GM21717 (cell line): ENCODE measurements around the gene CRADD.
"Not testable (repeated sequence)": the region's sequence is repeated elsewhere in the genome, so short reads cannot be mapped to it uniquely, and the experiment has no call there.

ENCODE experiments used
- ATAC-seq: cut with Tn5 transposase; IDR thresholded peaks from one replicate; pipeline ENCODE4 v1.9.1; 2021; ENCODE audit warnings: mild to moderate bottlenecking, moderate library complexity; ENCODE audit not compliant: unreplicated experiment

The CRADD gene

DNA sequence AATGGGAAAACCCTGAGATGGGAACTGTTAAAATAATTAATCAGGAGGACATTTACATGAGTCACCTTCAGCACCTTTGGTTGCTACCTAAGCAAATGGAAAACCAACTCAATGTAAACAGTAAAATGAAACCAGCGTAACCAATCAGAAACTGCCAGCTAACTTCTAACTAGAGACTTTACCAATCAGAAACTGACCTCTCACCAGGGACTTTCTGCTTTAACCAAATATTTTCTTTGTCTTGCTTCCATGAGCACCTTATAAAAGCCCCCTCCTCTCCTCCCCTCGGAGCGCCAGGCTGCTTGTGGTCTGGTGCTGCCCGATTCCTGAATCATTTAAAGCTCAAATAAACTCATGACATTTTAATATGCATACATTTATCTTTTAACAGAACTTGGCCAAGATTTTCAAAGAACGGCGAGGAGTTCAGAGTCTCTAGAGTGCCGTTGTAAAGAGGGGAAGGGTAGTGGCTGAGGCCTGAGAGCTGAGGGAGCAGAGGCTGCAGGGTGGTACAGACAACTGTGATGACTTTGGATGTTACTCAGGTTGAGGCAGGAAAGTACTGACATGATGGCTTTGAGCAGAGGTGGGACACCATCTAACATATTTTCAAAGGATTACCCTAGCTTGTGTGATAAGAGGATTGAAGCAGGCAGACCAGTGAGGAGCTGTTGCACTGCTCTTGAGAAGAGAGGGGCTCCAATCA lies 183.6 kb downstream of the CRADD start:
- no peak for ATAC-seq

DNA sequence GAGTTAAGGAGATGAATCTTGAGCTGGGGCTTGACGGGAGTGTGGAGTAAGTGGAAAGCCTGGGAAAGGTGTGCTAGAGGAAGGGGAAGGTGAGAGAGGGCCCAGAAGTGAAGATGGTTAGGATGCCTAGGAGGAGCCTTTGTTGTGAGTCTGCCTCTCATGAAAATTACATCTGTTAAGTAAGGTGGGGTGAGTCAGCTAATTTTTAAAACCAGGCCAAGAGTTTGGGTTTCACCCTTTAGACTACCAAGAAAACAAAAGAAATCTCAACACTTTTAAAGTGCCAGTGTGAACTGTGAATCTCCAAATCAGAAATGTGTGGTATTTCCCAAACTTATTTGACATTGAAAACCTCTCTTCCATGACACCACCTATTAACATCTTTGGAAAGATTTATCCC lies 185.2 kb downstream of the CRADD start:
- no peak for ATAC-seq

DNA sequence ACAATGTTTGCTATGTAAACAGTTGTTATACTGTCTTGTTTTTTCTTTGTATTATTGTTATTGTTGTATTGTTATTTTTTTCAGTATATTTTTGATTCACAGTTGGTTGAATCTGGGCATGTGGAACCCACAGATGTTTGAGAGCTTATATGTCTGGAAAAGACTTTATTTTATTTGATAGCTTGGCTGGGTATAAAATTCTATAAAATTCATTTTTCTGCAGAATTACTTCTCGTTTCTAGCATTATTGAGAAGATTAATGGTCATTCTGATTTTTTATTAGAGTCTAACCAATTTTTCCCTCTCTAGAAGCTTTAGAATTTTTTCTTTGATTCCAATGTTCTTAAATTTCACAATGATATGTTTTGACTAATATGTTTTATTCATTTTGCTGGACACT lies 188.6 kb downstream of the CRADD start:
- ATAC-seq, result no peak

DNA sequence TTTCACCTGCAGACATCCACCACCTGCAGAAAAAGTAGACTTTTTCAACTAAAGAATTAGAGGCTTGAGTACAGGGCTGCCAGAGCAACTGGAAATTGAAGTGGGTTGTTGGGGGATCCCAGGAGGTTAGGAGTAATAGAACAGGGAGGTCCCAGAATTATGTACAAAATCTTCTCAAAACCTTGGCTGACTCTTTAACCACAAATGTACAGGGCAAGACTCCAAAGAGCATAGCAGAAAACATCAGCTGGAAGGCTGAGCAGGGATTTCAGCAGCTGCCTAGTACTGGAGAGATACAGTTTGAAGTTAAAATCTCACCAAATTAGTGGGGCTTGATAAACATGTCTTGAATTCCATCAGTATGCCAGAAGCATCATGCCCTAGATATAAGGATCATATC lies 191.6 kb downstream of the CRADD start:
- no peak for ATAC-seq

DNA sequence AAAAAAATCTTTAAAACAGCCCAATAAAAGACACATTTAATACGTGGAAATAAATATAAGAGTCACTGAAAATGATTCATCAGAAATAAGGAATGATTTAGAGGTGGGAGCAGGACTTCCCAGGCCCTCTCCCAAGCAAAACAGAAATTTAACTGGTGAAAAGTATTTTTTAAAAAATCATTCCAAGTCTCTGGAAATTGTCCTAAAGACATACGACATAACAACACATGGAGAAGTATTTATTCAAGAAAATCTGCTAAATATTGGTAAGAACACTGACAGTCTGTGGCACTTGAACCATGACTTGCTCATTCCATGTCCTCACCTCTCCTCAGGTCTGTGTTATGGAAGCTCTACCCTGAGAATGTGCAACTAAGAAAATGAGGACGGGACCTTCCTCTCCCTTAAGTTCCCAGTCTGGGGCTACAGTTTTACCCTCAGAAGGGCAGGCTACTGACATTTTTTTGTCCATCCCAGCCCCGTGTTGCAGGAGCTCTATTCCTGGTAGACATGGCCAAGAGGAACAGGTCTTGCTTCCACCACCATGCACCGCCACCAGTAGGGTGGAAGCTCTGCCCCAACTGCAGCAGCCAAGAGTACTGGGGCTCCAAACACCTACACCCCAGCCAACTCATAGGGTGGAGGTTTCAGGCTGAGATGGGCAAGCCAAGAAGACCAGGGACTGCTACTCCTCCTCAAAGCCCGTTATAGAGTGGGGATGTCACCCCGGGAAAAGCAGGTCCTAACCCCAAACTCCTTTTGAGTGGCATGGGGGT lies 193.0 kb downstream of the CRADD start:
- ATAC-seq, result no peak

DNA sequence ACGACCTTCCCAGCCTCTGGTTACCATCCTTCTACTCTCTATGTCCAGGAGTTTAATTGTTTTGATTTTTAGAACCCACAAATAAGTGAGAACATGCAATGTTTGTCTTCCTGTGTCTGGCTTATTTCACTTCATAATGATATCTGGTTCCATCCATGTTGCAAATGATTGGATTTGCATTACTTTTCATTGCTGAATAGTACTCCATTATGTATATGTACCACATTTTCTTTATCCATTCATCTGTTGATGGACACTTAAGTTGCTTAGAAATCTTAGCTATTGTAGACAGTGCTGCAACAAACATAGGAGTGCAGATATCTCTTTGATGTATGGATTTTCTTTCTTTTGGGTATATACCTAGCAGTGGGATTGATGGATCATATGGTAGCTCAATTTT lies 194.4 kb downstream of the CRADD start:
- not testable (repeated sequence) for ATAC-seq

DNA sequence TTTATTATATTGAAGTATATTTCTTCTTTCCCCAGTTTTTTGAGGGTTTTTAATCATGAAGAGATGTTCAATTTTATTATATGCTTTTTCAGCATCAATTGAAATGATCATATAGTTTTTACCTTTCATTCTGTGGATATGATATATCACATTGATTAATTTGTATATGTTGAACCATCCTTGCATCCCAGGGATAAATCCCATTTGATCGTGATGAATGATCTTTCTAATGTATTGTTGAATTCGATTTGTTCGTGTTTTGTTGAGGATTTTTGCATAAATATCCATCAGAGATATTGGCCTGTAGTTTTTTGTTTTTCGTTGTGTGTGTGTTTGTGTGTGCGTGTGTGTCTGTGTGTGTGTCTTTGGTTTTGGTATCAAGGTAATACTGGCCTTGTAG lies 196.4 kb downstream of the CRADD start:
- ATAC-seq, result no peak

DNA sequence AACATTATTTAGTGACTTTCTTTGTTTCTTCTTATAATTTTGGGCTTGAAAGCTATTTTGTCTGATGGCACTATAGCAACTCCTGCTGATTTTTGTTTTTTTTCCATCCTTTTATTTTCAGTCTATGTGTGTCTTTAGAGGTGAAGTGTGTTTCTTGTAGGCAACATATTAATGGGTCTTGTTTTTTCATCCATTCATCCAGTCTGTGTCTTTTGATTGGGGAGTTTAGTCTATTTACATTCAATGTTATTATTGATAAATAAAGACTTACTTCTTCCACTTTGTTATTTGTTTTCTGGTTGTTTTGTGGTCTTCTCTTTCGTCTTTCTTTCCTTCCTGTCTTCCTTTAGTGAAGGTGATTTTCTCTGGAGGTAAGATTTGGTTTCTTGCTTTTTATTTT lies 198.0 kb downstream of the CRADD start:
- ATAC-seq, result no peak

DNA sequence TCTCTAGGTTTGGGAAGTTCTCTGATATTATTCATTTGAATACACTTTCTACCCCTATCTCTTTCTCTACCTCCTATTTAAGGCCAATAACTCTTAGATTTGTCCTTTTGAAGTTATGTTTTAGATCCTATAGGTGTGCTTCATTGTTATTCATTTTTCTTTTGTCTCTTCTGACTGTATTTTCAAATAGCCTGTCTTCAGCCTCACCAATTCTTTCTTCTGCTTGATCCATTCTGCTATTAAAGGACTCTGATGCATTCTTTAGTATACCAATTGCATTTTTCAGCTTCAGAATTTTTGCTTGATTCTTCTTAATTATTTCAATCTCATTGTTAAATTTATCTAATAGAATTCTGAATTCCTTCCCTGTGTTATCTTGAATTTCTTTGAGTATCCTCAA lies 199.2 kb downstream of the CRADD start:
- ATAC-seq, result no peak

DNA sequence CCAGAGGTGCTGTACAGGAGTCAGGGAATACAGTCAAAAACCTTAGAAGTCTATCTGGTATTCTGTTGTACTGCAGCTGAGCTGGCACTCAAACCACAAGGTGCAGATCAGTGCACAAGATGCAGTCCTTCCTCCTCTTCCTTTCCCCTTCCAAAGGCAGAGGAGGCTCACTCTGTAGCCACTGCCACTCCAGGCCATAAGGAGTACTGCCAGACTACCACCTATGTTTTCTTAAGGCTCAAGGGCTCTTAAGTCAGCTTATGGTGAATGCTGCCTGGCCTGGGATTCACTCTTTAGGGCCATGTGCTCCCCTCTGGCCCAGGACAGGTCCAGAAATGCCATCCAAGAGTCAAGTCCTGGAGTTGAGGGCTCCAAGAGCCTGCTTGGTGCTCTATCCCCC lies 200.3 kb downstream of the CRADD start:
- no peak for ATAC-seq

DNA sequence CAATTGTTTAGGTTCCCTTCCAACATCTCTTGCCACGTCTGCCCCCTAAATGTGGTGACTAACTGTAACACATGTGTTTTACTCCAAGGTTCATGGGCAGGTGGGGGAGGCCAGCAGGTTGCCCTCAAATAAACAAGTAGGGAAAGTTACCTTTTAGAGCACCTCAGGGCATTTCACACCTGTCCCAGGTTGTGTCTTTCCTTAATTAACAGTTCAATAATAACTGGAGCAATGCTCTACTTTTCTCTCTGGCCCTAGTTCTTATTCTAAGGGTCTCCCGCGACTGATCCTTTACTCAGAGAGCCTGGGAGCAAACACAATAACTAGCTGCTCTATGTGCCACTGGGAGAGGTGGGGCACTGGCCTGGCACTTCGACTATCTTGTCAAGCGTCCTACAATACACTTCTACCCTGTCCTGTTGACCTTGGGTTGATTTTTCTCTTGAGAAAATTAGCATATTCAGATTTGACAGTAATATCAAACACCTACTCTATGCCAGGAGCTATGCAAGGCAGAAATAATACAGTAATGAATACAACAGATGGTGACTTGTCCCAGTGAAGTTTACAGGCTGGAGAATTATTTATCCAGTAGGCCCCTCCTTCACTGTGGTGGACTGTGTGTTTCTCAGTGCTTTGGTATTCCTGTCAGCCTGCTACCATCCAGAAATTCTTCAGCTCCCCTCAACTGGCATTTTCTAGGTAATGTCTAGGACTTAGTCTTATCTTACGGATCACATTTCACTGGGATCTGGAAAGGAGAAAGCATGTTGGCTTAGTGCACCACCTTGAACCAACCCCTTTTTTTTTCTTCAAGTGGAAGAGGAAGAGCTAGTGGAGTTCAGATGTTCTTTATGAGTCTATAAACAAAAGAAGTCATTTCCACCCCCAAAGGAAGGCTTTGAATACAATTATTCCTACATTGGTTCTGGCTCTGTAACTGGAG lies 202.6 kb downstream of the CRADD start:
- no peak for ATAC-seq

DNA sequence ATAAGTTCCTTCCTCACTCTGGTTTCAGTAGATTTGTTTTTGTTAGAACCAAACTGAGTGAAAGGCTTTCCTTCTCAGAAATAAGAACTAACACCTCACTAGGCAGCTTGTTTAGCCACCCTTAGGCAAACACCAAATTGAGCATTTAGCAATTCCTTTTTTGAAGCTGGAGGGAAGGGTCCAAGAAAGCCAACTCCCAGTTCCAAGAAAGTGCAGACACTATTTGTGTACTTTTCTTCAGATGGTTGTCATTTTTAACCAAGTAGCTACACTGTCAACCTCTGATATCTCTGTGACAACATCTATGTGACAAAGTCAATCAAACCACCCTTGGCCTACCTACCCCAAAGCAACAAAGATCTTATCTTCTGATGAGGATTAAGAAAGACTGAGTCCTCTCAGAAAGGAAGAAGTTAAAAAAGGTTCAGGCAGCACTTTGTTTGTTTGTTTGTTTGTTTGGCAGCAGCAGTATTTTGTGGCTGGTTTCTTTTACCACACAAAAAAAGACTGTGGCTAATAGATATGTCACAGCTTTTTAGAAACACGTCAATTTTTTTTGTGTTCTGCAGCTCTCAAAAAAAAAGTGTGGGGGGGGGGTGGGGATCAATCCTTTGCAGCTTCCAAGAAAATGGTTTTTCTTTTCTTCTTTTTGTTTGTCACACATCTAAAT lies 203.8 kb downstream of the CRADD start:
- no peak for ATAC-seq

DNA sequence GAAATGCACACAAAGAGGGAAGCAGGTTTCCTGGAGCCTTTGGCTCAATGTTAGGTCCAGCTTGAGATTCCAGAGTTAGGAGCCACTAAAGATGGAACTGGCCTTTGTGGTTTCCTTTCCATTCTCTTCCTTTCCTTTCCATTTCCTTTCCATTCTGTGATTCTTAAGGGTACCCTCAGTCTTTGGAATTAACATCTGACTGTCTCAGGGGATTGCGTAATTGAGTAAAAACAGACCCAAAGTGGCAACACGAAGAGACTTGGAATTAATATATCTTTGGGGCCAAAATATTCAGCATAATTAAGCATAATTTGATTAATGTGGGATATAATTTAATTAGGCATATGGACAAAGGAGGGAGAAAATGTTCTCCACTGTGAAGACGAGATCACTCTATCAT lies 205.6 kb downstream of the CRADD start:
- no peak for ATAC-seq

DNA sequence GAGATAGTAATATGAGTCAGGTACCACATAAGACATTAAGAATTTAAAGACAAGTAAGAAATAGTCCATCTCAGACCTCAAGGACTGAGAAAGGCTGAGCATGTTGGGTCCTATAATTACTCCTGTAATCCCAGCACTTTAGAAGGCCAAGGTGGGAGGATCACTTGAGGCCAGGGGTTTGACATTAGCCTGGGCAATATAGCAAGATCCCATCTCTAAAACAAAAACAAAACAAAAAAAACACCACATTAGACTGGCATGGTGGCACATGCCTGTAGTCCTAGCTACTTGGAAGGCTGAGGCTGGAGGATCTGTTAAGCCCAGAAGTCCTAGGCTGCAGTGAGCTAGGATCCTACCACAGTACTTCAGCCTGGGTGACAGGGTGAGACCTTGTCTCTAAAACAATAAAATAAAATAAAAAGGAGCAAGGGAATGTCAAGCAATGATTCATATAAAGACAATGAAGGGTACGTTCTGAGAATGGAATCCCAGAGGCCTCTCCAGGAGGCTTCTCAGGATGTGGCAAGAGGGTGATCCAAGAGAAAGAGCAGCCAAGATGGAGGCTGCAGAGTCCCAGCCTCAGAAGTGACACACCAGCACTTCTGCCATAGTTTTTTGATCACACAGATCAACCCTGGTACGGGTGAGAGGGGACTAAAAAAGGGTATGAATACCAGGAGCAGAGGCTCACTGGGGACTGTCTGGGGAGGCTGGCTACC lies 206.4 kb downstream of the CRADD start:
- ATAC-seq, result no peak

DNA sequence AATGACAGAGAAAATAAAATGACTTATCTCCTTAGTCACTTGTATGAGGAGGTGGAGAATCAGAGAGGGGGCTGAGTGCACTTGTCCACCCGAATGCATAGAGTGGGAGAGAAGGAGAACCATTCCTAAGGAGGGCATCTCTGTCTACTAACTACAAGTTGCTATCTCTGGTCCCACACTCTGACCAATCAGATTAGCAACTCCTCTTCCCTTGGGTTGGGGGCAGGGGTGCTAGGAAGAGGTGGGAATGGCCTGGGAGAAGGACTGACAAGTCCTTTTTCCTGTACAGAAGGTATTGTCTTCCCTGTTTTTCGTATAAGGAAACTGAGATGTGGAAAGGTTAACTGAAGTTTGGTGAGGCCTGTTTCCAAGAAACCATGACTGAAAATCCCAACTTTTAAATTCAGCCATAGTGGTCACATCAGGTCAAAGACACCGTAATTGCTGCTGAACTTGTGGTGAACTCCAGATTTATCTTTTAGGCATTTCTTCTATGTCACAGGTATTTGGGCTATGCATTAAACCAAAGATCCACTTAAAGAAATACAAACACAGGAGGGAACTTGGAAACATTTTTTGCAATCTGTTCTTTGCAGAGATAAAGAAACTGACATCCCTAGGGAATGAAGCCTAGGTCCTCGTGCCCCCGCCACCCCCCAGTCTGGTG lies 207.8 kb downstream of the CRADD start:
- no peak for ATAC-seq

DNA sequence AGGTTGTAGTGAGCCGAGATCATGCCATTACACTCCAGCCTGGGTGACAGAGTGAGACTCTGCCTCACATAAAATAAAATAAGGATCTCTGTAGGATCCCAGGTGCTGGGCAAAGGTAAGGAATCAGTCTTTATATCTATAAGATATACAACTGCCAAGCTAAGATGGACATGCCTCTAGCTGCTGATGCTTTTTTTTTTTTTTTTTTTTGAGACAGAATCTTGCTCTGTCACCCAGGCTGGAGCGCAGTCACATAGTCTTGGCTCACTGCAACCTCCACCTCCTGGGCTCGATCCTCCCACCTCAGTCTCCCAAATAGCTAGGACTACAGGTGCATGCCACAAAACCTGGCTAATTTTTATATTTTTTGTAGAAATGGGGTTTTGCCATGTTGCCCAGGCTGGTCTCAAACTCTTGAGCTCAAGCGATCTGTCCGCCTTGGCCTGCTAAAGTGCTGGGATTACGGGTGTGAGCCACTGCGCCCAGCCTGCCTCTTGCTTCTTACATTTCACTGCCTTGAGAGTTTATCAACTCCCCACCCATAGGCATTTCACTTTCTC lies 208.9 kb downstream of the CRADD start:
- ATAC-seq, result not testable (repeated sequence)

DNA sequence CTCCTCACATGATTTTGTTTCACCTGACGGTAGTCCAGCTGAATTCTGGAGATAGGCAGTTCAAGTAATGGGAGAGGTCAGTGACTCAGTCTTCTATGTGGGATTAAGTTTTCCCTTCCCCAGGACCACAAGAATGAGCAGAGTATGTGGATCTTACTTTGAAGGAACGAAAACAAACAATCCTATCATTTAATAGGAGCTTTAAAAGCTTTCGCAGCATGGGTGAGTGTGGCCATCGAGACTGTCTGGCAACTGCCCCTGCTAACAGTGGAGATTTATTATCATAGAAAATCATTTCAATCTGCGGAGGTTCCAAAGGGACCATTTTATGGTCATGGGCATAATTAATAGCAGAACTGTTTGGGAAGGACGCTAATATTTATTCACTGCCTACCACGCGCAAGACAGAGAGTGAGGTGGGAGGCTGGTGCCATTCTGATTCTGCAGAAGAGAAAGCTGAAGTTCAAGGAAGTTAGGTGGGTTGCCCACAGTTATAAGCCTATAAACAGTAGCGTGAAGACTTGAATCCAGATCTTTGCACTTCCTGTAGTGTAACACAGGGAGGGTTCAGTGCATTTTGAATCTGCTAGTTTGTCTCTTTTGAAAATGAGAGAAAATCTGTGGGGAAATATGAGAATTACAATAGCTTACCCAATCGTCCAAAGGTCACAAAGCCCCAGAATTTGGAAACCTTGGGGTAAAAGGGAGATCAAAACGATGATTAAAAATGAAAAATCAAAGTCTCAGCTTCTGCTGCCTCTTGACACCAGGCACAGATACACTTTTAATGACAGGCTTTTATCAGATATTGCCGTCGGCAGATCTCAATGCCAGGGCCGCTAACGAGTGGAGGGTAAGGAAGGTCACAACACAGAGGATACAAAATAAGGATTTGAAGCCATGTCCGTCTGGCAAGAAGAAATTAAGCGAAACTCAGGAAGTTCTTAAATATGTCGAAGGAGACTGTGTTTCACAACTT lies 209.6 kb downstream of the CRADD start:
- ATAC-seq, result no peak

DNA sequence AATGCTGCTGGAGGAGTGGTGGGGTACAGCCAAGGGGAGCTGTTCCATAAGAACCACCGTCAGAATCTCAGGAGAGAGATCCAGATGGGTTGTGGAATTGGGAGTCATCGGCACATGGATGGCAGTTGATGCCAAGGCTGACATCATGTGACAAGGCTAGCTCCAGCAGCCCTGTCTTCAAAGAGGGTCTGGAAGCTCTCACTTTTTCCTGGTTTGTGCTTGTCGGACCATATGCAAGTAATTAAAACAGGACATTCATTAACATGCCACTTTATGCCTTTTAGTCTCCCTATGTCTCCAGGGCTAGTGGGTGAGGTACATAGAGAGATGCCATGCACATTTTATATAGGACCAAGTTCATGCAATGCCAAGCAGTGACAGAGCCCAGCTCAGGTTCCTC lies 211.8 kb downstream of the CRADD start:
- ATAC-seq, result no peak
